SU-DHL-6 (cell line): Measurements from ENCODE around the gene FBN2.

Experiments used
- H2AFZ ChIP-seq: fragments of 200-600 bp; sonication (generic); 2 replicates; pipeline ENCODE4 v1.6.1; 2014; ENCODE audit warnings: low read depth, mild to moderate bottlenecking, moderate library complexity, mixed read lengths, antibody characterized with exemption, low read length; ENCODE audit not compliant: severe bottlenecking
- H3F3A ChIP-seq: fragments of 200-600 bp; shearing (Covaris generic); 2 replicates; pipeline ENCODE4 v1.6.0; 2016; ENCODE audit warnings: antibody characterized with exemption, mild to moderate bottlenecking; ENCODE audit not compliant: insufficient read depth
- H3K27ac ChIP-seq: fragments of 200-600 bp; sonication (generic); 2 replicates; pipeline ENCODE4 v1.5.1; 2016; ENCODE audit warnings: low read depth, mild to moderate bottlenecking, low read length, moderate library complexity, mixed read lengths
- H3K27me3 ChIP-seq: fragments of 200-600 bp; sonication (generic), shearing (Covaris generic); 2 replicates; pipeline ENCODE4 v1.6.0; 2014; ENCODE audit warnings: mild to moderate bottlenecking, low read length
- H3K36me3 ChIP-seq: fragments of 200-600 bp; sonication (generic); 2 replicates; pipeline ENCODE4 v1.6.1; 2014; ENCODE audit warnings: mild to moderate bottlenecking, low read length, mixed read lengths
- H3K4me2 ChIP-seq: fragments of 300-600, 200-600 bp; shearing (Covaris generic), sonication (generic); 2 replicates; pipeline ENCODE4 v1.6.0; 2014; ENCODE audit warnings: low read length, low read depth, mild to moderate bottlenecking; ENCODE audit not compliant: poor library complexity, severe bottlenecking
- H3K4me3 ChIP-seq: fragments of 200-600 bp; sonication (generic); 2 replicates; pipeline ENCODE4 v1.5.1; 2014; ENCODE audit warnings: antibody characterized with exemption, low read length, mild to moderate bottlenecking, mixed read lengths; ENCODE audit not compliant: insufficient read depth, poor library complexity, severe bottlenecking
- H3K79me2 ChIP-seq: fragments of 200-600 bp; sonication (generic); 2 replicates; pipeline ENCODE4 v1.6.1; 2014; ENCODE audit warnings: mild to moderate bottlenecking, low read length, moderate library complexity; ENCODE audit not compliant: insufficient read depth
- H3K9ac ChIP-seq: fragments of 200-600 bp; sonication (generic); 2 replicates; pipeline ENCODE4 v1.7.0; 2014; ENCODE audit warnings: mild to moderate bottlenecking, low read length
- H3K9me2 ChIP-seq: fragments of 200-600 bp; sonication (generic); replicated peaks from 2 replicates; pipeline ENCODE4 v1.6.1; 2014; ENCODE audit warnings: low read length; ENCODE audit not compliant: insufficient read depth
- H3K9me3 ChIP-seq: fragments of 200-600 bp; sonication (generic); 2 replicates; pipeline ENCODE4 v1.6.1; 2014; ENCODE audit warnings: low read length, mixed read lengths; ENCODE audit not compliant: insufficient read depth
- H4K20me1 ChIP-seq: fragments of 200-600 bp; sonication (generic); 2 replicates; pipeline ENCODE4 v1.6.1; 2014; ENCODE audit warnings: low read depth, mild to moderate bottlenecking, antibody characterized with exemption, low read length, moderate library complexity, mixed read lengths
- EZH2phosphoT487 ChIP-seq: fragments of 200-600 bp; sonication (generic), shearing (Covaris generic); conservative IDR thresholded peaks from 2 replicates; pipeline ENCODE4 v1.6.1; 2018; ENCODE audit warnings: mild to moderate bottlenecking, antibody characterized with exemption, low read length, moderate library complexity, mixed read lengths
- TF ChIP-seq, protein P1 (sequence below): fragments of 200-600 bp; sonication (generic); IDR thresholded peaks from one replicate; pipeline ENCODE4 v1.5.1; 2017; ENCODE audit warnings: antibody characterized with exemption, mild to moderate bottlenecking, low read length, moderate library complexity; ENCODE audit not compliant: insufficient read depth, poor library complexity, severe bottlenecking

Gene FBN2

GRCh38 chr5:128475693-128476092 is 62.4 kb downstream of the FBN2 start:
- H3K36me3 ChIP-seq = no peaks in the 10 kb centered on the region
- H3F3A ChIP-seq = no peaks in the 10 kb centered on the region
- H3K9me3 ChIP-seq = no peaks in the 10 kb centered on the region
- no peak overlapping the region for H2AFZ ChIP-seq
- H3K27ac ChIP-seq = no peak overlapping the region
- no peaks in the 10 kb centered on the region for H3K27me3 ChIP-seq
- H3K4me2 ChIP-seq = no peak overlapping the region
- TF ChIP-seq, protein P1, sequence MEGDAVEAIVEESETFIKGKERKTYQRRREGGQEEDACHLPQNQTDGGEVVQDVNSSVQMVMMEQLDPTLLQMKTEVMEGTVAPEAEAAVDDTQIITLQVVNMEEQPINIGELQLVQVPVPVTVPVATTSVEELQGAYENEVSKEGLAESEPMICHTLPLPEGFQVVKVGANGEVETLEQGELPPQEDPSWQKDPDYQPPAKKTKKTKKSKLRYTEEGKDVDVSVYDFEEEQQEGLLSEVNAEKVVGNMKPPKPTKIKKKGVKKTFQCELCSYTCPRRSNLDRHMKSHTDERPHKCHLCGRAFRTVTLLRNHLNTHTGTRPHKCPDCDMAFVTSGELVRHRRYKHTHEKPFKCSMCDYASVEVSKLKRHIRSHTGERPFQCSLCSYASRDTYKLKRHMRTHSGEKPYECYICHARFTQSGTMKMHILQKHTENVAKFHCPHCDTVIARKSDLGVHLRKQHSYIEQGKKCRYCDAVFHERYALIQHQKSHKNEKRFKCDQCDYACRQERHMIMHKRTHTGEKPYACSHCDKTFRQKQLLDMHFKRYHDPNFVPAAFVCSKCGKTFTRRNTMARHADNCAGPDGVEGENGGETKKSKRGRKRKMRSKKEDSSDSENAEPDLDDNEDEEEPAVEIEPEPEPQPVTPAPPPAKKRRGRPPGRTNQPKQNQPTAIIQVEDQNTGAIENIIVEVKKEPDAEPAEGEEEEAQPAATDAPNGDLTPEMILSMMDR = no peak
- TF ChIP-seq EZH2phosphoT487 = no peak
- no peak overlapping the region for H3K9ac ChIP-seq
- H4K20me1 ChIP-seq = no peaks in the 10 kb centered on the region
- H3K4me3 ChIP-seq = no peak overlapping the region
- H3K9me2 ChIP-seq = no peaks in the 10 kb centered on the region
- H3K79me2 ChIP-seq = no peaks in the 10 kb centered on the region

DNA sequence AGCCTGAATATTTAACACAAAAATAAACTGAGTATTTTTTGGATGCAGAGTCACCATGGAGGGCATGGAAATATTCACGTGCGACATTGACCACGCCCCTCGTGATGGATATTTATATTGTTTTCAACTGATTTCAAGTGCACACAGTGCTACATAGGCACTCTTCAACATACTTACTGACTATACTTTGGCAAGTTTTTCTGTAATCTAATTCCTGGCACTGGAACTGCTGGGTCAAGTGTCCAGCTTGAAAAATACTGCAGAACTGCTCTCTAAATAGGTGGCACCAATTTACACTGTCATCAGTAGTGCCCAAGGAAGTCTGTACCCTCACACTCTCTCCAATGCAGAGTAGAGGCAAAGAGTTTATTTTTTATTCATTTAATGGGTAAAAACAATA is 65.1 kb downstream of the FBN2 start:
- Histone ChIP-seq H3K4me3 (no peak overlapping the region), H3K4me2 (no peak overlapping the region), H3K36me3 (no peaks in the 10 kb centered on the region), H3K79me2 (no peaks in the 10 kb centered on the region), H2AFZ (no peak overlapping the region), H3K27me3 (no peaks in the 10 kb centered on the region), H3K27ac (no peak overlapping the region), H3K9me2 (no peaks in the 10 kb centered on the region), H4K20me1 (no peaks in the 10 kb centered on the region), H3K9ac (no peak overlapping the region), H3K9me3 (no peaks in the 10 kb centered on the region), H3F3A (no peaks in the 10 kb centered on the region)
- TF ChIP-seq, protein P1 = no peak
- no peak for TF ChIP-seq EZH2phosphoT487

DNA sequence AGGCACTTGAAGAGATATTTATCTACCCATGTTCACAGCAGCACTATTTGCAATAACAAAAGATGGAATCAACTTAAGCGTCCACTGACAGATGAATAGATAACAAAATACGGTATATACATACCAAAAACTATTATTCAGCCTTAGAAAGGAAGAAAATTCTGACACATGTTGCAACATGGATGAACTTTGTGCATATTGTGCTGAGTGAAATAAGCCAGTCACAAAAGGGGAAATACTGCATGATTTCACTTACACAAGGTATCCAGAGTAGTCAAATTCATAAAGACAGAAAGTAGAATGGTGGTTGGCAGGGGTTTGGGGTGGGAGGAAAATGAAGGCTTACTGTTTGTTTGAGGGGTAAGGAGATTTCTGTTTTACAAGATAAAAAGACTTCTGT is 66.0 kb downstream of the FBN2 start:
- no peaks in the 10 kb centered on the region for H3K36me3 ChIP-seq
- H4K20me1 ChIP-seq = no peaks in the 10 kb centered on the region
- no peaks in the 10 kb centered on the region for H3K9me3 ChIP-seq
- no peaks in the 10 kb centered on the region for H3K79me2 ChIP-seq
- H3K4me3 ChIP-seq = no peak overlapping the region
- H3K9me2 ChIP-seq = no peaks in the 10 kb centered on the region
- H3K27ac ChIP-seq = no peak overlapping the region
- H3F3A ChIP-seq = no peaks in the 10 kb centered on the region
- no peaks in the 10 kb centered on the region for H3K27me3 ChIP-seq
- H2AFZ ChIP-seq = no peak overlapping the region
- no peak overlapping the region for H3K4me2 ChIP-seq
- TF ChIP-seq, protein P1 = no peak
- no peak for TF ChIP-seq EZH2phosphoT487
- no peak overlapping the region for H3K9ac ChIP-seq

- no peaks in the 10 kb centered on the region for H3K9me3 ChIP-seq
- no peak for TF ChIP-seq EZH2phosphoT487
- TF ChIP-seq, protein P1 = no peak
- H3K79me2 ChIP-seq = no peaks in the 10 kb centered on the region
- no peak overlapping the region for H3K4me2 ChIP-seq
- H2AFZ ChIP-seq = no peak overlapping the region
- H3F3A ChIP-seq = no peaks in the 10 kb centered on the region
- no peak overlapping the region for H3K9ac ChIP-seq
- no peaks in the 10 kb centered on the region for H4K20me1 ChIP-seq
- no peak overlapping the region for H3K27ac ChIP-seq
- no peaks in the 10 kb centered on the region for H3K9me2 ChIP-seq
- H3K4me3 ChIP-seq = no peak overlapping the region
- H3K36me3 ChIP-seq = no peaks in the 10 kb centered on the region
- no peaks in the 10 kb centered on the region for H3K27me3 ChIP-seq
Measured at GRCh38 chr5:128470663-128471062, 67.4 kb downstream of the FBN2 start.
